Psoas muscle (tissue), 8 donors: Measurements from ENCODE around the gene LRRC2. TPM values are rescaled to one million over a fixed set of nuclear protein-coding genes. Genes with fewer than 3 reads are reported as not detected.
"Not testable (repeated sequence)": the region's sequence is repeated elsewhere in the genome, so short reads cannot be mapped to it uniquely, and the experiment has no call there.

Source experiments
- ATAC-seq, 4 donors: fragments of 200-7000 bp; cut with Tn5 transposase; one replicate each; pipeline ENCODE4 v1.9.1; 2020; ENCODE audit warnings: moderate library complexity in 3 of 4, mild to moderate bottlenecking in 2 of 4
- DNase-seq, 2 donors: peaks; one replicate each; pipeline ENCODE4 v3.0.0-alpha.2; 2020
- H3K27ac ChIP-seq: fragments of 200-600 bp; one replicate; pipeline ENCODE4 v1.8.0; 2022
- H3K27me3 ChIP-seq, 3 donors: fragments of 200-600 bp in 1 of 3; one replicate each; pipeline versions ENCODE4 v1.6.1 to v1.8.0; 2013 to 2022; ENCODE audit warnings: low read length in 2 of 3, mild to moderate bottlenecking in 2 of 3, moderate library complexity in 1 of 3; ENCODE audit not compliant: insufficient read depth in 3 of 3
- H3K36me3 ChIP-seq, 2 donors: fragments of 200-600 bp in 1 of 2; one replicate each; pipeline versions ENCODE4 v1.6.1 to v1.8.0; 2013 to 2022; ENCODE audit warnings: low read depth in 1 of 2, mild to moderate bottlenecking in 1 of 2, moderate library complexity in 1 of 2; ENCODE audit not compliant: insufficient read depth in 1 of 2
- H3K4me1 ChIP-seq: fragments of 200-600 bp; one replicate; pipeline ENCODE4 v1.8.0; 2022
- H3K4me3 ChIP-seq: fragments of 200-600 bp; one replicate; pipeline ENCODE4 v1.8.0; 2022; ENCODE audit warnings: mild to moderate bottlenecking
- H3K9me3 ChIP-seq: fragments of 200-600 bp; one replicate; pipeline ENCODE4 v1.8.0; 2022
- WGBS, 3 donors: extraction: QIAGEN DNeasy Blood & Tissue Kit; methylation state at CpG; one replicate each; pipeline versions ENCODE4 v1.1.6 to v1.1.7; 2013; 5-methylcytosine and 5-hydroxymethylcytosine counted together
- intact Hi-C, 2 donors: fragments of 100-400 bp; cut with DNase I; formaldehyde crosslinking; loops; one replicate each; pipeline versions ENCODE4 v1.11.0 to v1.14.2; 2022
- polyA plus RNA-seq, 3 donors: library from polyadenylated mRNA; stranded (reverse); fragments of 200-250 nt; gene quantifications; one replicate each; pipeline ENCODE4 v1.2.3, GENCODE V29; 2013
- total RNA-seq, 4 donors: library from RNA; stranded (reverse); fragmentation: NEBNext Ultra II Directional in 2 of 4; extraction: Animal tissue kit (Norgen Biotek cat#: 25700) in 2 of 4; gene quantifications; one replicate each; pipeline versions ENCODE4 v1.2.1 to v1.2.4, GENCODE V29; 2021 to 2023
- TF ChIP-seq, protein P1 (sequence below): fragments of 200-600 bp; IDR thresholded peaks from one replicate; pipeline ENCODE4 v1.8.0; 2022; ENCODE audit warnings: antibody characterized with exemption
- donor health status: healthy with polysubstance abuse.
- donor health status: DM: no; HTN: no; CAD: no; lungs with moderate emphysema.
- donor health status: Bipolar disorder and iron deficiency.
- donor health status: healthy.
- donor health status: DM: yes; HTN: yes; CAD: no.
- donor health status: DM: no; HTN: no; CAD: no.
- donor health status: DM: no; HTN: no; CAD: no.
- donor health status: DM: yes; HTN: yes; CAD: no.

The LRRC2 gene
- total and polyA plus RNA-seq, 7 donors, result 8.3 to 160 (median 65.1) TPM

DNA sequence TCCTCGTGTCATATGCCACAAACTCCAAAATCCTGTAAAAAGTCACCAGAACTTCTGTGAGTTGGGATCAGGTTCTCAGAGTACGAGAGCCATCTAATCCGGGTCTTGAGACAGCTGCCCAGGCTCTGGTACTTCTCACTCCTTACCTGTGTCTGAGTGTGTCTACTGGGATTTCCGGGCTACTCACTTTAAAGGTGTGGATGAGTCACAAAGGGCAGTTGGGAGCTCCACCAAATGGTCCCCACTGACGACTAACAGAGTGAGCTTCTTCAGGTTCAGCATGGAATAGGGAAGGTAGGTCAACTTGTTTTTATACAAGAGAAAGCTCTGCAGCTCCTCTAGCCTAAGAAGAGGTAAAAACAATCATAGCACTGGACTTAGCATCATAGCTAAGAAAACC, 38.9 kb downstream of the LRRC2 start:
- TF ChIP-seq, protein P1, sequence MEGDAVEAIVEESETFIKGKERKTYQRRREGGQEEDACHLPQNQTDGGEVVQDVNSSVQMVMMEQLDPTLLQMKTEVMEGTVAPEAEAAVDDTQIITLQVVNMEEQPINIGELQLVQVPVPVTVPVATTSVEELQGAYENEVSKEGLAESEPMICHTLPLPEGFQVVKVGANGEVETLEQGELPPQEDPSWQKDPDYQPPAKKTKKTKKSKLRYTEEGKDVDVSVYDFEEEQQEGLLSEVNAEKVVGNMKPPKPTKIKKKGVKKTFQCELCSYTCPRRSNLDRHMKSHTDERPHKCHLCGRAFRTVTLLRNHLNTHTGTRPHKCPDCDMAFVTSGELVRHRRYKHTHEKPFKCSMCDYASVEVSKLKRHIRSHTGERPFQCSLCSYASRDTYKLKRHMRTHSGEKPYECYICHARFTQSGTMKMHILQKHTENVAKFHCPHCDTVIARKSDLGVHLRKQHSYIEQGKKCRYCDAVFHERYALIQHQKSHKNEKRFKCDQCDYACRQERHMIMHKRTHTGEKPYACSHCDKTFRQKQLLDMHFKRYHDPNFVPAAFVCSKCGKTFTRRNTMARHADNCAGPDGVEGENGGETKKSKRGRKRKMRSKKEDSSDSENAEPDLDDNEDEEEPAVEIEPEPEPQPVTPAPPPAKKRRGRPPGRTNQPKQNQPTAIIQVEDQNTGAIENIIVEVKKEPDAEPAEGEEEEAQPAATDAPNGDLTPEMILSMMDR, result no peak
- no peak overlapping the region for H3K4me3 ChIP-seq
- H3K36me3 ChIP-seq, result peaks cover 2 to 91% of the 10 kb centered on the region in 2 donors
- intact Hi-C loops, result no loop called here
- no peaks in the 10 kb centered on the region for H3K9me3 ChIP-seq
- H3K4me1 ChIP-seq, result no peaks in the 10 kb centered on the region
- H3K27ac ChIP-seq, result no peak overlapping the region
- DNase-seq (no peak), ATAC-seq (no peak)
- H3K27me3 ChIP-seq, result no peaks in the 10 kb centered on the region
- WGBS, 3 donors, result 75 to 80% (median 80%) methylated on average over 5 of the region's 5 CpGs

DNA sequence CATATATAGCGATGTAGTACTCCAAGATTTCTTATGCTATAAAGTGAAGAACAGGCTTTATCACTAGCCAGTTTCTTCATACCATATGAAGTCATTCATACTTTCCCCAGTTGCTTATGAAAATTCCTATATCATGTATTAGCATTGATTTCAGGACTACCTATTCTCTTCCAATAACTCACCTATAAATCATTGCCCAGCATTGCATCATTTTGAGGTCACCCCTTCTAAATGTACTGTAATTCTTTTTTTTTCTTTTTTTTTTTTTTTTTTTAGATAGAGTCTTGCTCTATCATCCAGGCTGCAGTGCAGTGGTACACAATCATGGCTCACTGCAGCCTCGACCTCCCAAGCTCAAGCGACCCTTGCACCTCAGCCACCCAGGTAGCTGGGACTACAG, 41.3 kb downstream of the LRRC2 start:
- DNase-seq (no peak), ATAC-seq (peak in 1 of 4 donors; percentile 4)
- Histone ChIP-seq H3K4me3 (no peak overlapping the region), H3K4me1 (no peaks in the 10 kb centered on the region), H3K27ac (no peak overlapping the region), H3K9me3 (no peaks in the 10 kb centered on the region), H3K36me3 (peaks cover 2 to 96% of the 10 kb centered on the region in 2 donors), H3K27me3 (no peaks in the 10 kb centered on the region)
- TF ChIP-seq, protein P1, result no peak
- intact Hi-C loops, result no loop called here
- 94 to 99% (median 95%) methylated on average over 3 of the region's 3 CpGs for WGBS, 3 donors

DNA sequence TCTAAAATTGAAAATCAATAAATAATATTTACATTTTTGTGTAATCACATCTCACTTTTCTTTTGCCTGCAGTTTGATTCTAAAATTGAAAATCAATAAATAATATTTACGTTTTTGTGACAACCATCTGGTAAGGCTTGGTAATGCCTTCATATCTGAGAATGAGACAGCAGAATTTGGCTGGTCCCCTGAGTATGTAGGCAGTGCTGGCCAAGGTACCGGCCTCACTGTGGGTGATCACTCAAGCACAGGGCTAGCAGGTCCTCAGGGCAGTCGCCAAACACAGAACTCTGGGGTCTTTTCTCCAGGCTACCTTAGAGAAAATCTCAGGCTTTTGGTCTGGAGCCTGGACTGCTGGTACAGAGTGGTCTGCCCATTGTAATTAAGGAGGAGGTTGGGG, 42.1 kb downstream of the LRRC2 start:
- Histone ChIP-seq H3K4me1 (no peaks in the 10 kb centered on the region), H3K27ac (peak overlapping the region; percentile 30), H3K4me3 (no peak overlapping the region), H3K9me3 (no peaks in the 10 kb centered on the region), H3K27me3 (no peaks in the 10 kb centered on the region), H3K36me3 (peaks cover 2 to 96% of the 10 kb centered on the region in 2 donors)
- TF ChIP-seq, protein P1, result no peak
- ATAC-seq (peak in 1 of 4 donors; percentile 43), DNase-seq (no peak)
- WGBS, 3 donors, result 72 to 79% (median 73%) methylated on average over 3 of the region's 3 CpGs
- intact Hi-C loops, result no loop called here

DNA sequence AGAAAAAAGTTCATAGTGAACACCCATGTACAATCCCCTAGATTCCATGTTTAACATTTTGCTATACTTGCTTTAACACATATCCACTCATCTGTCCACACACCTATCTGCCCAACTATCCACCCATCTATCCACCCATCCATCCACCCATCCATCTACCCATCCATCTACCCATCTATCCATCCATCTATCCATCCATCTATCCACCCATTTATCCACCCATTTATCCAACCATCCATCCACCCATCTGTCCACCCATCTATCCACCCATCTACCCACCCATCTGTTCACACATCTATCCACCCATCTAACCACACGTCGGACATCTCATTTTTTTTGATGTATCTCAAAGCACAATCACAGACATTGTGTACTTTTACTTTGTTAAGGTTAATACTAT, 42.5 kb downstream of the LRRC2 start:
- no peak for ATAC-seq
- H3K9me3 ChIP-seq, result no peaks in the 10 kb centered on the region
- TF ChIP-seq, protein P1, result no peak
- H3K27me3 ChIP-seq, result no peaks in the 10 kb centered on the region
- H3K4me1 ChIP-seq, result no peaks in the 10 kb centered on the region
- whole genome bisulfite sequencing, 3 donors, result 85 to 96% (median 94%) methylated on average over 2 of the region's 2 CpGs
- H3K27ac ChIP-seq, result no peak overlapping the region
- intact Hi-C loops, result no loop called here
- DNase-seq, result no peak
- peaks cover 2 to 96% of the 10 kb centered on the region in 2 donors for H3K36me3 ChIP-seq
- H3K4me3 ChIP-seq, result no peak overlapping the region

DNA sequence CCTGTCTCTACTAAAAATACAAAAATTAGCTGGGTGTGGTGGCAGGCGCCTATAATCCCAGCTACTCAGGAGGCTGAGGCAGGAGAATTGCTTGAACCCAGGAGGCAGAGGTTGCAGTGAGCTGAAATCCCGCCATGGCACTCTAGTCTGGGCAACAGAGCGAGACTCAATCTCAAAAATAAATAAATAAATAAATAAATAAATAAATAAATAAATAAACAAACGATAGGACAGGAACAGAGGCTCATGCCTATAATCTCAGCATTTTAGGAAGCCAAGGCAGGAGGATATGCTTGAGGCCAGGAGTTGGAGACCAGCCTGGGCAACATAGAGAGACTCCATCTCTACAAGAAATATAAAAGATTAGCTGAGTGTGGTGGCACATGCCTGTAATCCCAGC, 43.9 kb downstream of the LRRC2 start:
- H3K27me3 ChIP-seq, intact Hi-C loops, H3K9me3 ChIP-seq, DNase-seq, H3K4me3 ChIP-seq, ATAC-seq, H3K4me1 ChIP-seq, H3K27ac ChIP-seq: not testable (repeated sequence)
- whole genome bisulfite sequencing, 3 donors, result 76 to 91% (median 86%) methylated on average over 4 of the region's 4 CpGs
- peaks cover 2 to 96% of the 10 kb centered on the region in 2 donors for H3K36me3 ChIP-seq
